Stimulated activated CD4-positive, alpha-beta T cell treated with anti-CD3 and anti-CD28 coated beads, TNF-alpha, amount 100 ng/mL, for 48 hours (primary cell): ENCODE data around the gene FER.
"Not testable (repeated sequence)": the region's sequence is repeated elsewhere in the genome, so short reads cannot be mapped to it uniquely, and the experiment has no call there.

Source experiments
- DNase-seq, 3 donors: peaks; one replicate each; pipeline ENCODE4 v3.0.0-alpha.2; 2020; ENCODE audit warnings: low read depth in 3 of 3

The FER gene

DNA sequence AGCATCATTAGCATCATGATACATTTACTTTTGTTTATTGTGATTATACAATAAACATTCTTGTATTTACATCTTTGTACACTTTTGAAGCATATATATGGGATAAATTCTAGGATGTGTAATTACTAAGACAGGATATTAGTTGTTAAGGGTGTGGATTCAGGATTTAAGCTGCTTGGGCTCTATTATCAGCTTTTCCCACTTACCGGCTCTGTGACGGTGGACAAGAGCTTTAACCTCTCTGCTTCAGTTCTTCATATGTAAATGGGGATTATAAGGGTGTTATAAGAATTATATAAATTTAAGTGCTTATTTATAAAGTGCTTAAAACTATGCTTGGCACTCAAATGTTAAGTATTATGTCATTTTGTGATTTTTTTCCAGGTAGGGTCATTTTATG is 131.1 kb downstream of the FER start:
- DNase-seq, result no peak

DNA sequence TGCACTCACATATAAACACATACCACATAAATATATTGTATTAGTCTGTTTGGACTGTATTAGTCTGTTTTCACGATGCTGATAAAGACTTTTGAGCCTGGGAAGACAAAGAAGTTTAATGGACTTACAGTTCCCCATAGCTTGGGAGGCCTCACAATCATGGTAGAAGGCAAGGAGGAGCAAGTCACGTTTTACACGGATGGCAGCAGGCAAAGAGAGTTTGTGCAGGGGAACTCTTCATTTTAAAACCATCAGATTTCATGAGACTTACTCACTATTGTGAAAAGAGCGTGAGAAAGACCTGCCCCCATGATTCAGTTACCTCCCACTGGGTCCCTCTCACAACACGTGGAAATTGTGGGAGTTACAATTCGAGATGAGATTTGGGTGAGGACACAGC is 133.4 kb downstream of the FER start:
- DNase-seq, result no peak

DNA sequence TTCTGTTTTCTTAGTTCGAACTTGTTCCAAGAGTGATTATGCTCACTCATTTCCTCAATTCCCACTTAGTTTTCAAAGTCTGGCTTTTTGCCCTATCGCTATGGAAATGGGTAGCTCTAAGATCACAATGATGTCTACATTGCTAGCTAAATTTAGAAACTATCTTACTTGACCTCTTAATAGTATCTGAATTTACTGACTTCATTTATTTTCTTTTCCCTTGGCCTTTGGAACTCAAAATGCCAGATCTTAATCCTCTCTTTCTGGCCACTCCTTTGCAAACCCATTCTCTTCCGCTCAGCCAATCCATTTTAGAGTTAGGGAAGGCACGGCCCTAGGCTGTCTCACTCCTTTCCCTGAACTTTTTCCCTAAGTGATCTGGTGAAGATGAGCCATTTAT is 137.0 kb downstream of the FER start:
- DNase-seq, result no peak

DNA sequence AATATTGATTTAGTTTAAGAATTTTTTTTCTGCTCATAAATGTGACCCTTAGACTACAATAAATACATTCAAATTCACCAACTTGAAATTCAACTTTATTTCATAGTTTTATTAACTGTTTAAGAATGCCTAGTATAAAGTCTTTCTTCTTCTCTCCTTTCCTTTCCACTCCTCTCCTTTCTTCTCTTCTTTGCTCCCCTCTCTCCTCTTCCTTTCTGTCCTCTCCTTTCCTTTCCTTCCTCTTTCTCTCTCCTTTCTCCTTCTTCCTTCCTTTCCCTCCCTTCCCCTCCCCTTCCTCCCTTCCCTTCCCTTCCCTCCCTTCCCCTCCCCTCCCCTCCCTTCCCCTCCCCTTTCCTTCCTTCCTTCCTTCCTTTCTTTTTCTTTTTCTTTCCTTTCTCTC is 150.6 kb downstream of the FER start:
- DNase-seq, result no peak

DNA sequence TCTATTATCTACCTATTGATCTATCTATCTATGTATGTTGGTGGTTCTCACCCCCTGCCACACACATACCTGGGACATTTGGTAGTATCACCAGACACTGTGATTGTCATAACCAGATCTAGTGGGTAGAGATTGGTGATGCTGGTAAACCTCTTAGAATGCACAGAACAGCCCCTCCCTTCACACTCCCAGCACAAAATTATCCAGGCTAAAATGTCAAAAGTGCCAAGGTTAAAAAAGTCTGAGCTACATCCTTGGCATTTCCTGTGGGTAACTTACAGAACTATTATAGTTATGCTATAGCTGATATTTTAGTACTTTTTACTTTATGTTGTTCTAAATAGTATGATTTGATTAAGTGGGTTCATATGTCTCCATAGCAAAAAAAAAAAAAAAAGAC is 151.0 kb downstream of the FER start:
- no peak for DNase-seq

DNA sequence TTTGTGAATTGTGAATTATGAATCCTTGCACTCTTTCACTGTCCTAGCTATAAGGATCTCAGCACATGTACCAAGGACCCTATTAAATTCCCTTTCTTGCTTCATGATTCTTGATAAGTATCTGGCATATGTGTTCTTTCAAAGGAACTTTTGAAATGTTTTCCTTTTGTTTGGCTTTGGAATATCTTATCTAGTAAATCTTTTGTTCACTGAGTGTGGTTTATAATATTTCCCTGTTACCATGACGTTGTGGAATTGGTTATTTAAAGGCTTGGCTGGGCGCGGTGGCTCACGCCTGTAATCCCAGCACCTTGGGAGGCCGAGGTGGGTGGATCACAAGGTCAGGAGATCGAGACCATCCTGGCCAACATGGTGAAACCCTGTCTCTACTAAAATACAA is 151.5 kb downstream of the FER start:
- DNase-seq, result not testable (repeated sequence)

DNA sequence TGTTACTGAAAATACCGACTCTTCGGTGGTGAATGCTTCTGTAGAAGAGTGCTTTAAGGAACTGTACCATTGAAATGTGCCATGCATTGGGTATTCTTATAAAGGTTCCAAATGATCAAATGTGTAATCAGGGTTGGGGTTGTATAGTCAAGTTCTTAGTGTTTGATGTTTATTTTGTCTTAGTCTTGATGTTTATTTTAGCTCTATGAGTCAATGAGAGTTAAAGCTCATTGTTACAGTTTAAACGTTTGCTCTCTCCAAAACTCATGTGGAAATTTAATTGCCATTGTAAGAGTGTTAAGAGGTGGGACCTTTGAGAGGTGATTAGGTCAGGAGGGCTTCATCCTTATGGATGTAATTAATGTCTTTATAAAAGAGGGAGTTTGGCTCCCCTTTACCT is 153.0 kb downstream of the FER start:
- DNase-seq, result no peak

DNA sequence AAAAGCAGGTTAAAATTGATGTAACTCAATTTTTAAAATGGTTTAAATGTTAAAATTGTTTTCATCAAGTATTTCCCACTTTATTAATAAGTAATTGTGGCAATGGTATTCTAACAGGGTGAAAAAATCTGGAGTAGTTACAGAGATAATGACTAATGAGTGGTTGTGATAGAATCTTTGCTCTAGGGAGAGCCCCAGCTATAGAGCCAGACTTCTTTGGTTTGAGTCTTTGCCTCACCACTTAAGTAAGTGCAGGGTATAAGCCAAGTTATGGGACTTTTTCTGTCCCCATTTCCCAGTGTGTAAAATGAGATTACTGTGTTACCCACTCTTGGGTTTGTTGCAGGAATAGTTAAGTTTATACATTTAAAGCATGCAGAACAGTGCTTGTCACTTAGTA is 158.1 kb downstream of the FER start:
- DNase-seq, result no peak

DNA sequence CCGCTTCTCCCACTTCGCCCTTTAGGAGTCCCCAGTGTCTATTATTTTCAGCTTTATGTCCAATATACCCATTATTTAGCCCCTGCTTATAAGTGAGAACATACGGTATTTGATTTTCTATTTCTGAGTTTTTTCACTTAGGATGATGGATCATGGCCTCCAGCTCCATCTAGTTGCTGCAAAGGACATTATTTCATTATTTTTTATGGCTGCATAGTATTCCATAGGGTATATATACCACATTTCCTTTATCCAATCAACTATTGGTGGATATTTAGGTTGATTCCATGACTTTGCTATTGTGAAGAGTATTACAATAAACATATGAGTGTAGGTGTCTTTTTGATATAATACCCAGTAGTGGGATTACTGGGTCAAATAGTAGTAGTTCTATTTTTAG is 162.9 kb downstream of the FER start:
- DNase-seq, result no peak

DNA sequence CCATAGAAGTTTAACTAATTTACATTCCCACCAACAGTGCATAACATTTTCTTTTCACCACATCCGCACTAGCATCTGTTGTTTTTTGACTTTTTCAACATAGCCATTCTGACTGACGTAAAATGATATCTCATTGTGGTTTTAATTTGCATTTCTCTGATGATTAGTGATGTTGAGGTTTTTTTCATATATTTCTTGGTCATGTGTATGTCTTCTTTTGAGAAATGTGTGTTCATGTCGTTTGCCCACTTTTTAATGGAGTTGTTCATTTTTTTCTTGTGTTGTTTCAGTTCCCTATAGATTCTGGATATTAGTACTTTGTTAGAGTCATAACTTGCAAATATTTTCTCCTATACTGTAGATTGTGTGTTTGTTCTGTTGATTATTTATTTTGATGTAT is 163.4 kb downstream of the FER start:
- no peak for DNase-seq

DNA sequence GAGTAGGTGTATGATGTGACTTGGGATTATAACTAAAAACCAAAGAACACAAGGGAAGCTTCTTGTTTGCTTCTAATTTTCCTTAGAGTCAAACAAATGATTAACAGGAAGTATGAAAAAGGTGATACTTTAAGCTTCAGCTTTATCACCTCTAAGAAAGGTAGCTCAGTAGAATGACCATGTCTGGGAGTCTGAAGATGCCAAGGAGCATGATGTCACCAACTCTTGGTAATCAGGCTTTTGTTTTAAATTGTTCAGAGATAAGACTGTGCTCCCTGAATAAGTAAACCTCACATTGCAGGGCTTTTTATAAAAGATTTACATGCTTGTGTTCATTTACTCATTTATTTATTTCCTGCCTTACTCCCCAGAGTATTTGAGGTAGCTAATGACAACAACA is 169.9 kb downstream of the FER start:
- no peak for DNase-seq

DNA sequence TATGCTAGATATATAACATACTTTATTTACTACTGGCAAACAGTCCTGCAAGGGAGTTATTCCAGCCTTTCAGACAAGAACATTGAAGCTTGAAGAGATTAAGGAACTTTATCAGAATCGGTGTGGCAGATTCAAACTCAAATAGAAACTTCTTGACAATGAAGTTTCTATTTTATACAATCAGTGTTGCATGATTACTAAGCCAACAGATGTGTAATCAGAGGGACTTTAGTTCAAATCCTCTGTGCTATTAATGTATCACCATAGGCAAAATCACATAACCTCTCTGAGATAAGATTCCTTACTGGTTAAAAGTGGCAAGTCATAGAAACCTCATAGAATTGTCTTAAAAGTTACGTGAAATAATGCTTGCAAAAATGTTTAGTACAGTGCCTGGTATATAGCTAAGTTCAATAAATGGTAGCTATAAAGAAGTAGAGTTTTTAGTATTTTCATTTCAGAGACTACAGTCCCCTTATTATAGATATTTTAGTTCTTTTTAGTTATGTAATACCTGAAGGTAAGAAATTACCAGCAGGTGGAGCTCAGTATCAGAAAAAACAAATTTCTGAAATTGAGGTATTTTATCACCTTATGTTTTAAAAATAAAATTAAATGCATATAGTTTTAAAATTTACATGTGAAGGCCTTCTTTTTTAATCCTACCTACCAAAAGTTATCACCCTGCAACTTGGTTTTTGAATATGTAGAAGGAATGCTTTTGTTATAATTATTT is 172.1 kb downstream of the FER start:
- no peak for DNase-seq

DNA sequence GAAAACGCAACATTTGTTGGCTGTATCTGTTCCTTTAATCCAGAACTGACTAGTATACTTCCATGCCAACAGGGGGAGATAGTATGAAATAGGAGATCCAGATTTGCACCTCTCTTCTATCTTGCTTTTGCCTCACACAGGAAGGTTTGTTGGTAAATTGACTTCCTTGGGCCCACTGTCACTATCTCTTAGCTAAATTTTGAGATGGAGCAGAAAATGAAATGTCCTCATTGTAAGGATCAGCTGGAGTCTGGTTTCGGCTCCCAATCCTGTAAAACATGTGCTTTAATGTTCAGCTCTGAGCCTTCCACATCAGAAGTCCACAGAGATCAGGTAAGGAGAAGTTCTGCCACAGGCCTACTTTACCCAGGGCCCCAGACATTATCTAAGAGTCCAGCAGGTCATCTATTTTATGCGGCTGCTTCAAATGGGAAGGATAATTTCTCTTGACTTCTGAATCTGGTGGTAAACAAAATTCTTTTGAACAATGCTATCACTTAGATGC is 176.8 kb downstream of the FER start:
- no peak for DNase-seq

DNA sequence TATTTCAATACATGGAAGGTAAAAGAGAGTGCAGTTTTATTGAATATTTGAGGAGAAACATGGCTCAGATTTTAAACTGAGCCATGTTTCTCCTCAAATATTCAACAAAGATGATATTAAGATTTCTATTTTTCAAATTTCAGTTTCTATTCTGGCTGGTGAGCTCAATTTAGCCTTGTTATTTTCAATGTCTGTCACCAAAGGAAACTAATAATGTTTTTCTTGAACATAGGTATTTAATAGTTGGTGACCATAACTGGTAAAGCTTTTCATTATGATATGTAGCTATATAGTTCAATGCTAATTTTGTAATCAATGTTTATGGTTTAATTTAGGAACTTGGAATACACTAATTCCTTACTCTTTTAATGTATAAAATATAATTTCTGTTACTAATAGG is 177.4 kb downstream of the FER start:
- DNase-seq, result no peak

DNA sequence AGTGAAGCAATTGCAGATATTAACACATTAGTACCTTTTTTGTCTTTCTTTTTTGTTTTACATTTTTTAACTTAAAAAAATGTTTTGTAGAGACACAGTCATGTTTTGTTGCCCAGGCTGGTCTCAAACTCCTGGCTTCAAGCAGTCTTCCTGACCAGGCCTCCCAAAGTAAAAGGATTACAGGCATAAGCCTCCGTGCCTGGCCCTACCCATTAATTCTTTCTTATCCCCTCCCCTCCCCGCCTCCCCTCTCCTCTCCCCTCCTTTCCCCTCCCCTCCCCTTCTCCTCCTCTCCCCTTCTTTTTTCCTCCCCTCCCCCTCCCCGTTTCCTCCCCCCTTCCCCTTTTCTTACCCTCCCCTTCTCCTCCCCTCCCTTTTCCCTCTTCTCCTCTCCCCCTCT is 182.4 kb downstream of the FER start:
- no peak for DNase-seq

DNA sequence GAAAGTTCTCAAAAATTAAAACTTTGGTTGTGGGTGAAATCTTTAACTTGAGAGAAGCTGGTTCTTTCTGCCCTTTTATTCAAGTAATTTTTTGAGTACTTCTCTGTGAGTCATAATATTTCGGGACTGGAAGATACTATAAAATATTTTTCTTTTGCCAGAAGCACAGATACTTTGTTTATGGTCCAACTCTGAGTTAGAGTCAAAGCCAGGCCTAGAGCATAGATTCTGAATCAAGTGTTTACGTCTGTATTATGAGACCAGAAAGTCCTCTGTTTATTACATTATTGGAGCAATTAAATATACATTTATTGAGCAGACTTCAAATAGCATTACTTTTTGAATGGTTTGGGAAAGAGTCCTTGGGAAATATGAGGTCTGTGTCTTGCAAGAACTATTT is 187.9 kb downstream of the FER start:
- DNase-seq, result no peak

DNA sequence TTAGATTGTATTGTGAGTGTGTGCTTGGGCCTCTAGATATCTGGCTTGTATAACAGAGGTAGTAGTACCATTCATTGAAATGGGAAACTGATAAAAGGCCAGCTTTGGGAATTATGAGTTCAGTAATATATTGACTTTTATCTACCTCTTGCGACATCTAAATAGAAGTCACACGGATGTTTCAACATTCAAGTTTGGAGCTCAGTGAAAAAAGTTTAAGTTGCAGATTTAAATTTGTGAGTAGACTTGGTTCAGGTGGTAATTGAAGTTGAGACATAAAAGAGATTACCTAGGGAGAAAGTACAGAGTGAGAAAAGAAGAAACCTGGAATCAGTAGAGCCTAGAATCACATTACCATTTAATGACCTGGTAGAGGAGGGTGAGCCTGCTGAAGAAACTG is 189.5 kb downstream of the FER start:
- DNase-seq, result no peak

DNA sequence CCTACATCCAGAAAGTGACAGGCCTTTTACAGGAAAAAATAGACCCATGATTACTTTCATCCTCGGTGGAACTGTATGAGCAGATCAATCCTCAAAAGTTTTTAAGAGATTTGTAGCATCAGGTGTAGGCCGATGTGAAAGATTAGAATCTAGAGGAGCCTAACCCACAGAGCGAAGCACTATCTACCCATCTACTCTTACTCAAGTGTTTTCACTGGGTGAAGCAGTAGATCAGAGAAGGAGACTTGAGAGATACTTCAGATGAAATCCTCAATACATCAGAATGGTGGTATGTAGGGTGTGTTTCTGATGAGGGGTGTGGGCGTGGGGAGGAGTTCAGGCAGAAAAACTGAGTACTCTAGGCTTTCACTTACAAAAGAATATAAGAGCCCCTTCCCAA is 192.8 kb downstream of the FER start:
- DNase-seq, result no peak

DNA sequence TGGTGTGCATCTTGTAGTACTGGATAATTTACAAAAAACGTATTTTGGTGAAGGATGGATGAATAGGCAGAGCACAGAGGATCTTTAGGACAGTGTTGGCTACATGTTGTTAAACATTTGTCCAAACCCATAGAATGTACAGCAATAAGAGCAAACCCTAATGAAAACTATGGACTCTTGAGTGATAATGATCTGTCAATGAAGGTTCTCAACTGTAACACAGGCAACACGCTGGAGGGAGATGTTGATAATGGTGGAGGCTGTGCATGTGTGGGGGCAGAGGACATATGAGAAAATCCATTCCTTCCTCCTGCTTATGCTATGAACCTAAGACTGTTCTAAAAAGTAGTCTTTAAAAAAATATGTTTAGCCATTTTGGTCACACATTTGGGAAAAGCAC is 194.0 kb downstream of the FER start:
- no peak for DNase-seq

DNA sequence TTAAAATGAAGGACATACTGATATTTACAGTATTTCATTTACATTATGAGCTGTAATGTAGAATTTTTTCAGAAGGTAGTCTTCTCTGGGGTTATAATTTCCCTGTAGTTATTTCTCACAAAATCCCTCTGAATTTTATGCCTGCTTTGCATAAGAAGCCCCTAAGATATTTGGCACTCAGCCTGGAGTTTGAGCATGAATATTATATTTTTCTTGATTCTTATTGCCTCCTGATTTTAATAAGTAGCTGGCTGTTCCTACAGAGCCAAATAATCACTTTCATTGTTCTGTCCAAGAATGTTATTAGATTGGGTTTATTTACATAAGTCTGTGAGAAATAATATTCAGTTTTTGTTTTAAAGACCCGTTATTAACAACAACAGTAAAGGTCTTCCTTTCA is 195.0 kb downstream of the FER start:
- no peak for DNase-seq

DNA sequence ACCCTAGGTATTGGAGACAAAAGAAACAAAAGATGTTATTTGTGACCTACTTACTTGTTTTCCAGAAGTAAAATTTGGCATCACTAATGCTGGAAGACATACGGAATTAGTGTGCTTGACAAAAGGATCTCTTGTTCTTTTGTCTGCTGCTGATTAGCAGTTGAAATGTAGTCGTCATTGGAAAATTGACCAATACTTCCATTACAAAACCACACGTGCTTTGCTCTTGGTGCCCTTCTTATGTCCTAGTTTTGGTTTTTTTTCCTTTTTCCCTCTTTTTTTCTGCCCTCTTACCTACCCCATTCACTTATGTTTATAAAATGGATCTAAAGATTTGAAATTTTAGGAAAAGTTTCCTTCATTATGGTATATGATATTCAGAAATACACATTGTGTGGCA is 197.4 kb downstream of the FER start:
- DNase-seq, result no peak

DNA sequence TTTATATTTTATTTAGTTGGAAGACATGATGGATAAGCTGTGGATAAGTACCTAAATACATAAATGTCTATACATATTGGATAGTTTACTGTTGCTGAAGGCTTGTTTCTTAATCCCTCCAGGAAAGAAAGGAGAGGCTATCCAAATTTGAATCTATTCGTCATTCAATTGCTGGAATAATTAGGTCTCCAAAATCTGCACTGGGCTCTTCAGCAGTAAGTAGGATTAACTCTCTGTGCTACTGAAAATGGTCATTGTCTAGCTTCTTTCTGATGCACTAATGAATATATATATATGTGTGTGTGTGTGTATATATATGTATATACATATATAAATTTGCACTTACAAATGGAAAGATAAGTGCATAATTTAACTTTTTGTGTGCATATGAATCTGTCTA is 198.3 kb downstream of the FER start:
- no peak for DNase-seq

DNA sequence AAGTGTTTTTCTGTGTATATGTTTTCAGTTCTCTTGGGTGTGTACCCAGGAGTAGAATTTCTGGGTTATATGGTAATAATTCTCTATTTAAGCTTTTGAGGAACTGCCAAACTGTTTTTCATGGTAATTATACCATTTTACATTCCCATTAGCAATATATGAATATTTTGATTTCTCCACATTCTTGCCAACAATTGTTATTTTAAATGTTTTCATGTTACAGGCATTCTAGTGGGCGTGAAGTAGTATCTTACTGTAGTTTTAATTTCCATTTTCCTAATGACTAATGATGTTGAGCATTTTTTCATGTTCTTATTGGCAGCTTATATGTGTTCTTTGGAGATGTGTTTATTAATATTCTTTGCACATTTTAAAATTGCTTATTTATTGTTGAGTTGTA is 199.5 kb downstream of the FER start:
- DNase-seq, result no peak

DNA sequence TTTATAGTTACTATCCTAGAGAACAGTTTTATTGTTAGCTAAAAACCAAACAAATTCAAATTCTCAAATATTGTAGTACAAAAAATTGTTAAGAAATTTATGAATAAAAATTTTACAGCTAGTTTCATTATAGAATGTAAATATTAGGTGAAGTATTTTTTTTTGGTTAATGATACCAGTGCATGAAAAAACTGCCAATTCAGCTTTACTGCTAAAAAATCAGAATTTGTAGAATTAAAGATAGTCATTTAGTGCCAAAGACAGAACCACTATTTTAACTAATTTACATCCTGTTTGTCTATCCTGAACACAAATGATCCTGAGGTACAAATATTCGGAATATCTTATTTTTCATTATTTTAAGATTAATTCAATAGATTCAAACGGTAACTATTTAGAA is 202.6 kb downstream of the FER start:
- no peak for DNase-seq
